Activated CD4-positive, alpha-beta T cell treated with anti-CD3 and anti-CD28 coated beads for 24 hours (primary cell): ENCODE results near the gene ENO2.
"Not testable (repeated sequence)": the region's sequence is repeated elsewhere in the genome, so short reads cannot be mapped to it uniquely, and the experiment has no call there.

Source experiments
- DNase-seq, 2 donors: peaks; one replicate each; pipeline ENCODE4 v3.0.0-alpha.2; 2020; ENCODE audit warnings: low read depth in 2 of 2

Gene ENO2

GRCh38 chr12:6886206-6886999 lies 28.0 kb upstream of the ENO2 start:
- DNase-seq, result not testable (repeated sequence)

DNA sequence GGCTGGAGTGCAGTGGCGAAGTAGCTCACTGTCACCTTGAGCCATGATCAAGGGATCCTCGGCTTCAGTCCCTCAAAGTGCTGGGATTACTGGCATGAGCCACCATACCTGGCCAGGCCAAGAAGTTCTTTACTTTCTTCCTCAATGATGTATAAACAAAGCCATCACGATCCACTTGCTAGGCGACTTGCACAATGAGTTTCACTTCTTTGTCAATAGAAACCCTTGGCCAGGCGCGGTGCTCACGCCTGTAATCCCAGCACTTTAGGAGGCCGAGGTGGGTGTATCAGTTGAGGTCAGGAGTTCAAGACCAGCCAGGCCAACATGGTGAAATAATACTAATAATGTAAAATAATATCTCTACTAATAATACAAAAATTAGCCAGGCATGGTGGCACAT lies 26.9 kb upstream of the ENO2 start:
- DNase-seq, result no peak

DNA sequence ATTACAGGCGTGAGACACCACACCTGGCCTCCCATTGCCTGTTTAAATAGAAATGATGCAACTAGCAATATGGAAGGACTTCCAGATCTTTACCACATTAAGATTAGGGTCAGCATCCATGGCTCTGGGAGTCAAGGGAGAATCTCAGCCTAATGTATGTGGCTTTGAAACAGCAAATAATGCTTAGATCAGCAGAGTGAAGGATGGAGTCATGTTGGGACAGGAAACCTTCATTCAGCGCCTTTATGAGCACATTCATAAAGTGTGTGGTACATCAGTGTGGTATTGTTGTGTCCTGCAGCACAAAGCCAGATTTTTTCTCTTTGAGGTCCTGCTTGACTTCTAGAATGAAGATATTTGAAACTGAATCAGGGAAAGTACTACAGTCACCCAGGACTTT lies 26.0 kb upstream of the ENO2 start:
- no peak for DNase-seq

GRCh38 chr12:6888794-6889193 lies 25.6 kb upstream of the ENO2 start:
- not testable (repeated sequence) for DNase-seq

GRCh38 chr12:6889775-6890573 lies 24.4 kb upstream of the ENO2 start:
- DNase-seq, result not testable (repeated sequence)

- peak; percentile 98 for DNase-seq
These were observed 23.4 kb upstream of the ENO2 start for GRCh38 chr12:6890789-6891645.

DNA sequence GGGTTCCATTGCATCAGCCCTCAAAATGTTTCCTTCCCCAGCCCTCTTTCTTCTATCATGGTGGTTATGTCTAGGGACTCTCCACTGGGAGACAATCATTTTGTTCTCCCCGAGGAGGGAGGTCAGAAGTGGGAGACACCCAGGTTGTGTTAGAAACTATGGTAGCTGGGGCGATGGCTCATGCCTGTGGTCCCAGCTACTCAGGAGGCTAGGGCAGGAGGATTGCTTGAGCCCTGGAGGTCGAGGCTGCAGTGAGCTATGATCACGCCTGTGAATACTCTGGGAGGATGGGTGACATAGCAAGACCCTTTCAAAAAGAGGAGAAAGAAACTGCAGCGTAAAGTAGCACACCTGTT lies 22.8 kb upstream of the ENO2 start:
- no peak for DNase-seq

DNA sequence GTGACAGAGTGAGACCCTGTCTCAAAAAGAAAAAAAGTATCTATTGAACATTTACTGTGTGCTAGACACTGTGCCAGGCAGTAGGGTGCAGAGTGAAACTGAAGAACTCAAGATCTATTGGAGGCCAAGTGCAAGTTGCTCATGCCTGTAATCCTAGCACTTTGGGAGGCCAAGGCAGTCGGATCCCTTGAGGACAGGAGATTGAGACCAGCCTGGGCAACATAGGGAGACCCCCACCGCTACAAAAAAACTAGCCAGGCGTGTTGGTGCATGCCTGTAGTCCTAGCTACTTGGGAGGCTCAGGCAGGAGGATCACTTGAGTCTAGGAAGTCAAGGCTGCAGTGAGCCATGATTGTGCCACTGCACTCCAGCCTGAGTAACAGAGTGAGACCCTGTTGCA lies 21.7 kb upstream of the ENO2 start:
- not testable (repeated sequence) for DNase-seq

DNA sequence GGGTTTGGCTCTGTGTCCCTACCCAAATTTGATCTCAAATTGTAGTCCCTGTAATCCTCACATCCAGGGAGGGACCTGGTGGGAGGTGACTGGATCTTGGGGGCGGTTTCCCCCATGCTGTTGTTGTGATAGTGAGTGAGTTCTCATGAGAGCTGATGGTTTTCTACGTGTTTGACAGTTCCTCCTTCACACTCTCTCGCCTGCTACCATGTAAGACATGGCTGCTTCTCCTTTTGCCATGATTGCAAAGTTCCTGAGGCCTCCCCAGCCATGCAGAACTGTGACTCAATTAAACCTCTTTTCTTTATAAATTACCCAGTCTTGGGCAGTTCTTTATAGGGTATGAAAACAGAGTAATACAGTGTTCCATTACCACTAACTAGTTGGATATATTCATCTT lies 20.1 kb upstream of the ENO2 start:
- DNase-seq, result no peak

DNA sequence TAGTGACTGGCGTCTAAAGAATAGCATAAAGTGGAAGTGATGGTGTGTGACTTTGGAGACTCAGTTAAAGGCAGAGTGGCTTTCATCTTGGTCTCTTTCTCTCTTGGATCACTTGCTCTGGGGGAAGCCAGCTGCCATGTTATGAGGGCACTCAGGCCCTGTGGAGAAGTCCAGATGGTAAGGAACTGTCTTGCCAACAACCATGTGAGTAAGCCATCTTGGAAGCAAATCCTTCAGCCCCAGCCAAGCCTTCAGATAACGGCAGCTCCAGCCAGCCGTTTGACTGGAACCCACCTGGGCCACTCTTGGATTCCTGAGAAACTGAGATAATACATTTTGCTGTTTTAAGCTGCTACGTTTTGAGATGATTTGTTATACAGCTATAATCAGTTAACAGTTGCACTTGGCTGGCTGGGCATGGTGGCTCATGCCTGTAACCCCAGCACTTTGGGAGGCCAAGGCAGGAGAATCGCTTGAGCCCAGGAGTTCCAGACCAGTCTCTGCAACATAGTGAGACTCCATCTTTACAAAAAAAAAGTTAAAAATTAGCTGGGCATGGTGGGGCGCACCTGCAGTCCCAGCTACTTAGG lies 17.4 kb upstream of the ENO2 start:
- DNase-seq, result no peak

- no peak for DNase-seq
These were observed 15.0 kb upstream of the ENO2 start for GRCh38 chr12:6899427-6899826.

GRCh38 chr12:6899837-6900519 lies 14.4 kb upstream of the ENO2 start:
- DNase-seq, result no peak

DNA sequence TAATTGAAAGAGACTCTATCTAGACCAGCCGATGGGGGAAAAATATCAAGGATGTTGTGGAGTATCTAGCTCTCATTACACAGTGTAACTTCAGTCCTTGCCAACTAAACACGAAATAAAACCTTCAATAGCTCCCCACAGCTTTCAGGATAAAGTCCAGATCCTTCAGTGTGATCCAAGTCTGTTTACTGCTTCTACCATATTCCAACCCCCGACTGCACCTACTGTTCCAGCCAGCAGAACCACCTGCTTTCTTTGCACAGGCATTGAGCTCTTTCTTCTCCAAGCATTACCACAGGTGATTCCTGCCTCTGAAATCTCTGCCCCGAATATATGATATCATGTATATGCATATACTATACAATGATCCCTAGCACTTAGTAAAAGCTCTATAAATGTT lies 11.9 kb upstream of the ENO2 start:
- DNase-seq, result no peak

GRCh38 chr12:6903722-6904121 lies 10.7 kb upstream of the ENO2 start:
- no peak for DNase-seq

- DNase-seq, result peak; percentile 97 to 99
These were observed 9.8 kb upstream of the ENO2 start, which contains the start of gene LRRC23 for GRCh38 chr12:6904280-6905276. Gene LRRC23 (plus strand): TSS chr12:6904822. CDS start chr12:6905634, 812 bp downstream.

DNA sequence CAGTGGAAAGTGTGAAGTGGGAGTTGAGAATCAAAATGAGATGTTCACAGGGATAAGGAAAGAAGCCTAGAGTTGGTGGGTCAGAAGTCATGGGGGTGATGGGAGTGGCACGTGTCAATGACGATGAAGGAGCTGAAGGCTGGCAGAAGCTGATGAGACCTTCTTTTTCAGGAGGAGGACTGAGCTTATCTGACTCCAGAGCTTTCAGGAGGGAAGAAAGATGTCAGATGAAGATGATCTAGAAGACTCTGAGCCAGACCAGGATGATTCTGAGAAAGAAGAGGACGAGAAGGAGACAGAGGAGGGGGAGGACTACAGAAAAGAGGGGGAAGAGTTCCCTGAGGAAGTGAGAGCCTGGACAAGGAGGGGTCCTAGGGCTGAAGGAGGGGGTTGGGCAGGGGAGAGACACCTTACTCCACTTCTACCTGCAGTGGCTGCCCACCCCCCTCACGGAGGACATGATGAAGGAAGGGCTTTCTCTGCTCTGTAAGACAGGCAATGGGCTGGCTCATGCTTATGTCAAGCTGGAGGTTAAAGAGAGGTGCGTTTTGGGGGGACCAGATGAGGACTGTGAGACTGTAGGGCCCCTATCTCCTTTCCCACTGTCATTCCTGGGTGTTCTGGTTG lies 8.9 kb upstream of the ENO2 start:
- no peak for DNase-seq

DNA sequence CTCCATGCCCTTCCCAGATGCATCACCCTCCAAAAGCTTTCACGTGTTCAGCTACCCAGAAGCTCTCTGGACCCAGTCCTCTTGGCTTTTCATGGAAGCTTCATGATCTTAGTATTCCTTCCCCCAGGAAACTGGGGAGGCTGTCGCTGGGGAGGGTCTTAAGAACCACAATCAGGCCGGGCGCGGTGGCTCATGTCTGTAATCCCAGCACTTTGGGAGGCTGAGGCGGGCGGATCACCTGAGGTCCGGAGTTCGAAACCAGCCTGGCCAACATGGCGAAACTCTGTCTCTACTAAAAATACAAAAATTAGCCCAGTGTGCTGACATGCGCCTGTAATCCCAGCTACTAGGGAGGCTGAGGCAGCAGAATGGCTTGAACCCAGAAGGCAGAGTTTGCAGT lies 6.2 kb upstream of the ENO2 start:
- DNase-seq, result not testable (repeated sequence)

DNA sequence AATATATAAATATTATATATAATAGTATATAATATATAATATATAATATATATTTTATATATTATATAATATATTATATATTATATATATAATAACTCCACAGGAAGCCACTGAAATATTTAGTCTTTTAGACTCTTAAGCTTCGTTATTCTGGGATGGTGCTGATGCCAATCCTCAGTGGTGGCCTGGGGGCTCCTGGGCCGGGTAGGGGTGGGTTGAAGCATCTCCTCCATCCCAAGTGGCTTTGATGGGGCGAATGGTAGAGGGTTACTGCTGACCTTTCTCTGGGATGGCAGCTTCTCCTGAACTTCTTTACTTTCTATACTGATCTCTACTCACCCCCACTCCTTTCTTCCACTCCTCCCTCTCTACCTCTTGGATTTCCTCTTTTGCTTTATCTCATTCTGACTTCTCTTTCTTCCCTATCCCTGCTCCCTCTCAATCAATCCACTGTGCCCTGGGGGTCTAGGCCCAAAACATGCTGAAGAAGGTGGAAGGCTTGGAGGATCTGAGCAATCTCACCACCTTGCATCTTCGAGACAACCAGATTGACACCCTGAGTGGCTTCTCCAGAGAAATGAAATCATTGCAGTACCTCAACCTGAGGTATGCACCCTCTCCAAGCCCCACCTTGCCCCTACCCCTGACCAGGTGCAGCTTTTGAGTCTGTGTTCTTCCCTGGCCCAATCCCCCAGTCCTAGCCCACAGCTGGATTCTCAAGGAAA lies 4.8 kb upstream of the ENO2 start:
- no peak for DNase-seq
